Endothelial cell of umbilical vein (primary cell): ENCODE data around the gene TENT5C. TPM values are rescaled to one million over a fixed set of nuclear protein-coding genes. Genes with fewer than 3 reads are reported as not detected.

Experiments used
- BruUV-seq: library from RNA; stranded (reverse); fragments of 400-500 nt; replicated peaks from 2 replicates; lab custom pipeline; 2021; lab: Mats Ljungman, UMichigan
- CTCF ChIA-PET: fragments of 300-600, 350-600 bp; sonication (Branson Sonifier 250); formaldehyde crosslinking; loops from one replicate; lab custom pipeline; 2021; ENCODE audit warnings: antibody characterized with exemption, inconsistent platforms; lab: Charles Lee
- POLR2A ChIA-PET: fragments of 300-600, 350-600 bp; sonication (Branson Sonifier 250); formaldehyde crosslinking; loops from one replicate; lab custom pipeline; 2021; ENCODE audit warnings: antibody characterized with exemption, inconsistent platforms; lab: Charles Lee
- DNase-seq: peaks from one replicate; pipeline ENCODE4 v3.0.0-alpha.2; 2011; ENCODE audit warnings: low read depth, low spot score
- FAIRE-seq: peaks from 2 replicates; lab custom pipeline; 2011; peaks lifted over from hg19 to GRCh38; lab: Jason Lieb, UNC
- H2AFZ ChIP-seq: 2 replicates; pipeline ENCODE4 v1.6.0; 2012; ENCODE audit warnings: low read depth, low read length, control low read depth, inconsistent platforms
- H3K27ac ChIP-seq: 2 replicates; pipeline ENCODE4 v1.5.1; 2011; ENCODE audit warnings: low read depth, mild to moderate bottlenecking, control low read depth, low read length, moderate library complexity; ENCODE audit not compliant: insufficient read depth
- H3K27me3 ChIP-seq, 2 experiments: 2 replicates each; pipeline versions ENCODE4 v1.6.0 to v1.6.1; 2011; ENCODE audit warnings: low read length in 2 of 2, mixed read lengths in 1 of 2; ENCODE audit not compliant: control insufficient read depth in 2 of 2, insufficient read depth in 2 of 2
- H3K36me3 ChIP-seq, 2 experiments: 2 replicates in 1 of 2; 3 replicates in 1 of 2; pipeline ENCODE4 v1.5.1; 2011; ENCODE audit warnings: low read length in 2 of 2, mild to moderate bottlenecking in 1 of 2, moderate library complexity in 1 of 2; ENCODE audit not compliant: control insufficient read depth in 2 of 2, insufficient read depth in 2 of 2; ENCODE audit errors: extremely low read depth in 1 of 2
- H3K4me1 ChIP-seq: 3 replicates; pipeline ENCODE4 v1.5.1; 2011; ENCODE audit warnings: mild to moderate bottlenecking, low read length; ENCODE audit not compliant: control insufficient read depth, insufficient read depth; ENCODE audit errors: extremely low read depth
- H3K4me2 ChIP-seq: 2 replicates; pipeline ENCODE4 v1.6.1; 2011; ENCODE audit warnings: low read length, control low read depth, mixed read lengths; ENCODE audit not compliant: insufficient read depth
- H3K4me3 ChIP-seq, 3 experiments: fragments of 200-600 bp in 1 of 3; sonication (generic), shearing (Covaris generic) in 1 of 3; replicated peaks in 1 of 3; 2 replicates each; pipeline ENCODE4 v1.5.1; 2011 to 2016; ENCODE audit warnings: control low read depth in 3 of 3, low read length in 3 of 3, mild to moderate bottlenecking in 2 of 3, inconsistent platforms in 1 of 3, low read depth in 1 of 3, moderate library complexity in 1 of 3; ENCODE audit not compliant: insufficient read depth in 1 of 3
- H3K79me2 ChIP-seq: 2 replicates; pipeline ENCODE4 v1.6.0; 2012; ENCODE audit warnings: low read length, inconsistent platforms; ENCODE audit not compliant: control insufficient read depth, insufficient read depth
- H3K9ac ChIP-seq: replicated peaks from 2 replicates; pipeline ENCODE3; 2011; ENCODE audit warnings: low read length, control low read depth; ENCODE audit not compliant: insufficient read depth; ENCODE audit errors: extremely low read depth
- H3K9me1 ChIP-seq: replicated peaks from 3 replicates; pipeline ENCODE4 v1.6.0; 2011; ENCODE audit warnings: mild to moderate bottlenecking, low read length; ENCODE audit not compliant: control insufficient read depth, insufficient read depth; ENCODE audit errors: extremely low read depth
- H3K9me3 ChIP-seq: replicated peaks from 2 replicates; pipeline ENCODE4 v1.5.1; 2012; ENCODE audit warnings: low read length, inconsistent platforms; ENCODE audit not compliant: control insufficient read depth, insufficient read depth
- H4K20me1 ChIP-seq: replicated peaks from 2 replicates; pipeline ENCODE3; 2011; ENCODE audit warnings: mild to moderate bottlenecking, low read length; ENCODE audit not compliant: control insufficient read depth, insufficient read depth; ENCODE audit errors: extremely low read depth
- EZH2 ChIP-seq: IDR thresholded peaks from 2 replicates; pipeline ENCODE4 v1.6.1; 2012; ENCODE audit warnings: borderline replicate concordance, low read depth, mild to moderate bottlenecking, moderate library complexity, low read length, inconsistent platforms; ENCODE audit not compliant: severe bottlenecking
- FOS ChIP-seq: IDR thresholded peaks from 2 replicates; pipeline ENCODE4 v1.6.1; 2011; ENCODE audit warnings: mild to moderate bottlenecking, low read length, moderate library complexity, borderline replicate concordance; ENCODE audit not compliant: insufficient read depth
- GATA2 ChIP-seq: IDR thresholded peaks from 2 replicates; pipeline ENCODE4 v1.7.0; 2011; ENCODE audit warnings: low read depth, mild to moderate bottlenecking, moderate library complexity, mixed read lengths, low read length; ENCODE audit not compliant: insufficient read length, insufficient read depth
- JUN ChIP-seq: IDR thresholded peaks from 2 replicates; pipeline ENCODE4 v1.6.1; 2011; ENCODE audit warnings: borderline replicate concordance, low read depth; ENCODE audit not compliant: insufficient read length, insufficient read depth
- MAX ChIP-seq: IDR thresholded peaks from 2 replicates; pipeline ENCODE4 v1.6.1; 2011; ENCODE audit not compliant: insufficient read depth, insufficient read length
- MYC ChIP-seq: IDR thresholded peaks from one replicate; pipeline ENCODE4 v1.6.1; 2011; ENCODE audit warnings: mild to moderate bottlenecking, low read depth, low read length
- POLR2A ChIP-seq: IDR thresholded peaks from 2 replicates; pipeline ENCODE4 v1.6.1; 2012; ENCODE audit warnings: low read depth, mild to moderate bottlenecking, control low read depth, low read length
- POLR2AphosphoS5 ChIP-seq: IDR thresholded peaks from 2 replicates; pipeline ENCODE4 v1.6.1; 2012; ENCODE audit warnings: low read depth, mild to moderate bottlenecking, control low read depth, low read length, moderate library complexity; ENCODE audit not compliant: insufficient read depth
- dilution Hi-C: fragments of 300-500 bp; cut with MboI; formaldehyde crosslinking; loops from one replicate; pipeline ENCODE4 v1.15.0; 2019; ENCODE audit warnings: low sequenced_read_pairs; ENCODE audit not compliant: extremely low pct_ligation_motif_present
- intact Hi-C: fragments of 100-400 bp; cut with micrococcal nuclease; formaldehyde crosslinking; loops from one replicate; pipeline ENCODE4 v1.10.0; 2022
- polyA plus RNA-seq, 4 experiments: library from polyadenylated mRNA; depleted of rRNA in 3 of 4; stranded (reverse) in 3 of 4; unstranded in 1 of 4; fragments of >200 nt; gene quantifications; 2 replicates each; pipeline versions ENCODE4 v1.2.1 to v1.2.3, GENCODE V29; 2011 to 2012; ENCODE audit warnings: missing spikeins in 1 of 4
- total RNA-seq: library from RNA; stranded (reverse); gene quantifications from 2 replicates; pipeline ENCODE4 v1.2.3, GENCODE V29; 2021
- TF ChIP-seq, protein P1 (sequence below), 2 donors: IDR thresholded peaks; 1 replicate in 1 of 2; 2 replicates in 1 of 2; pipeline ENCODE4 v1.5.1; 2011; ENCODE audit warnings: low read length in 2 of 2, mild to moderate bottlenecking in 2 of 2, moderate library complexity in 2 of 2, control low read depth in 1 of 2, inconsistent platforms in 1 of 2, low read depth in 1 of 2; ENCODE audit not compliant: insufficient read depth in 1 of 2; ENCODE audit errors: extremely low read depth in 1 of 2

Gene TENT5C
- total and polyA plus RNA-seq, 2 donors (not counting 3 experiments of a cell fraction or from before 2014, with no cell fraction given), result 0.06 to 0.22 TPM

DNA sequence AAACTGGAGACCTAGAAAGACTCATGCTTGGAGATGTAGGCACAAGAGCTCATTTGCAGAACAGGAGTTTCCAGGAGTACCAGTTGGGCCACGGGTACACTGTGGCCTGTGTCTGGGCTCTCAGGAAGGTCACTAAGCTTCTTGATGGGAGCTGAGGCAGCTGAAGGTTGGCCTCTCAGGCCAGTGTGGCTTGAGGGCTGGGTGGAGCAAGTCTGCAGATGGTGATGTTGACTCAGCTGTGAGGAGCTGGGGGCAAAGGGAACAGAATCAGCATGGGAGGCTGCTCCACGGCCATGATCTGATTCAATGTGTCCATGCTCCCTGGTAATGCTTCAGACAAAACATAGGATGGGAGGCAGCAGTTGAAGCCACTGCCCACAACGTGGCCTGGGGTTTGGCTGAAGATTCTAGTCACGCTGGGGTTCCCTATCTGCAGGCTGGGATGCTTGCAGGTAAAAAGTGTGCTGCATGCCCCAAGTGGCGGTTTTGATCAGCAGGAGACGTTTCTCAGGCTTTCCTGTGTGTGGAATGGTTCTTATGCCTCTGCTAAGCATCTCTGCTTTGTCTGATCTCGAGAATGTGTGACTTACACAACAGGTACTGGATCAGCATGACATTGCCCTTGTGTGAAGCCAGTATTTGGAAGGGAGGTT lies 15.4 kb upstream of the TENT5C start:
- Histone ChIP-seq H3K4me2 (no peak overlapping the region), H3K9ac (no peak overlapping the region), H3K27ac (no peak overlapping the region), H3K4me3 (no peak overlapping the region), H3K27me3 (no peaks in the 10 kb centered on the region), H3K79me2 (no peaks in the 10 kb centered on the region), H3K9me3 (no peaks in the 10 kb centered on the region), H3K9me1 (no peaks in the 10 kb centered on the region), H3K36me3 (no peaks in the 10 kb centered on the region), H3K4me1 (no peaks in the 10 kb centered on the region), H2AFZ (no peak overlapping the region), H4K20me1 (no peaks in the 10 kb centered on the region)
- no TSS peak for BruUV-seq
- dilution Hi-C loops, result no loop called here
- ChIA-PET CTCF (interaction anchor here (0.8 to 1.3 kb wide), 3 partner anchors 56 to 164 kb away, joined by 3 to 6 read pairs (median 3); no protein-coding TSS in a partner anchor), POLR2A (no interaction called here)
- DNase-seq (no peak), FAIRE-seq (no peak)
- intact Hi-C loops, result no loop called here
- TF ChIP-seq POLR2AphosphoS5 (no peak), MYC (no peak), MAX (no peak), POLR2A (no peak), JUN (no peak), GATA2 (no peak), EZH2 (no peak), FOS (no peak)
- TF ChIP-seq, protein P1, sequence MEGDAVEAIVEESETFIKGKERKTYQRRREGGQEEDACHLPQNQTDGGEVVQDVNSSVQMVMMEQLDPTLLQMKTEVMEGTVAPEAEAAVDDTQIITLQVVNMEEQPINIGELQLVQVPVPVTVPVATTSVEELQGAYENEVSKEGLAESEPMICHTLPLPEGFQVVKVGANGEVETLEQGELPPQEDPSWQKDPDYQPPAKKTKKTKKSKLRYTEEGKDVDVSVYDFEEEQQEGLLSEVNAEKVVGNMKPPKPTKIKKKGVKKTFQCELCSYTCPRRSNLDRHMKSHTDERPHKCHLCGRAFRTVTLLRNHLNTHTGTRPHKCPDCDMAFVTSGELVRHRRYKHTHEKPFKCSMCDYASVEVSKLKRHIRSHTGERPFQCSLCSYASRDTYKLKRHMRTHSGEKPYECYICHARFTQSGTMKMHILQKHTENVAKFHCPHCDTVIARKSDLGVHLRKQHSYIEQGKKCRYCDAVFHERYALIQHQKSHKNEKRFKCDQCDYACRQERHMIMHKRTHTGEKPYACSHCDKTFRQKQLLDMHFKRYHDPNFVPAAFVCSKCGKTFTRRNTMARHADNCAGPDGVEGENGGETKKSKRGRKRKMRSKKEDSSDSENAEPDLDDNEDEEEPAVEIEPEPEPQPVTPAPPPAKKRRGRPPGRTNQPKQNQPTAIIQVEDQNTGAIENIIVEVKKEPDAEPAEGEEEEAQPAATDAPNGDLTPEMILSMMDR (IDR thresholded peaks at IDR 0.05; ENCODE audit: extremely low read depth in 1 of 2, insufficient read depth in 1 of 2, low read depth in 1 of 2, low read length in 2 of 2), result no peak
